Stimulated activated CD8-positive, alpha-beta memory T cell treated with anti-CD3 and anti-CD28 coated beads, Interleukin-15, amount 100 ng/mL, for 4 hours (primary cell): ENCODE results near the gene ZNRF2.
"Not testable (repeated sequence)": the region's sequence is repeated elsewhere in the genome, so short reads cannot be mapped to it uniquely, and the experiment has no call there.

Source experiments
- DNase-seq, 2 donors: peaks; one replicate each; pipeline ENCODE4 v3.0.0-alpha.2; 2020; ENCODE audit warnings: low read depth in 2 of 2

The ZNRF2 gene

DNA sequence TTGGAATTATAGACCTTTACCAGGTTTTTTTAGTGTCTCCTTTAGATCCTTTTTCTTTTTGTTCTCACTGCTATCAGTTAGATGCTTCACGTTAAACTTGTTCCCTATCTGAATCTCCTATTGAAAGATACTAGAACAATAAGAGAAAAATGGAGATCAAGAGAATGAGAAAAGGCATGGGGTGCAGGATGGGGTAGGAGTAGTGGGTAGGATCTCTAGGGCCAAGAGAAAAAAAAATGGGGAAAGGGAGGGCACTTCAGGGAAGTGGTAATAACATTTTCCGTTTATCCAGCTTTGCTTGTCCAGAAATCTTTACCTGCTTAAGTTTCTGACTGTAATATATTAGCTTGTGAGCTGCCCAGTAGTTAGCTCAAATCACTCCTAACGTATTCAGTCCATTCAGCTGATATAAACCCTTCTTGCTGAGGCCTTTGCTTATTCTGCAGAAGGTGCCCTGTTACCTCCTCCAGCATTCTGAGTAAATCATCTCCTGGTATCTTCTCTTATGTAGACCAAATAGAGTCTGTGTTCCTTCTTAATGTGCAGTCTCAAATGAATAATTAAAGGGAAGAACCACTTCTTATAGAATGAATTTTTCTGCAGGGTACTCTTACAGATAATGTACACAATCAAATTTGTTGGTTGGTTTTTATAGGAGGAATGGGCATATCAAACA is 69.7 kb downstream of the ZNRF2 start:
- no peak for DNase-seq

DNA sequence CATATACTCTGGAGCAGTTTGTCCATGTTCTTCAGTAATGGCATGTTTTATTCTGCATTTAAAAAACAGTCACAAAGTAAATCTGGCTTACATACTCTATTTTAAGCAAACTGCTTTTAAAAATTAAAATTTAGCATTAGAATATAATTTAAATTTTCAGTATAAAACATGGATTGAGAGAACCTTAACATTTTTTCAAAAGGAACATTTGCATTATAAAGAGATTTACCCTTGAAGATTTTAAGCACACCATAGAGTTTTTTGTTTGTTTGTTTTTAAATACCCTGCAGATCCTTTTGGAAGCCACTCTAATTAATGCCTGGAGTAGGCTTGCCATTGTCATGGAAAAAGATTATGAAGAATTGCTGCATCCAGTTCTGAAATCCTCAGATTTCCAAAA is 70.4 kb downstream of the ZNRF2 start:
- DNase-seq = no peak

DNA sequence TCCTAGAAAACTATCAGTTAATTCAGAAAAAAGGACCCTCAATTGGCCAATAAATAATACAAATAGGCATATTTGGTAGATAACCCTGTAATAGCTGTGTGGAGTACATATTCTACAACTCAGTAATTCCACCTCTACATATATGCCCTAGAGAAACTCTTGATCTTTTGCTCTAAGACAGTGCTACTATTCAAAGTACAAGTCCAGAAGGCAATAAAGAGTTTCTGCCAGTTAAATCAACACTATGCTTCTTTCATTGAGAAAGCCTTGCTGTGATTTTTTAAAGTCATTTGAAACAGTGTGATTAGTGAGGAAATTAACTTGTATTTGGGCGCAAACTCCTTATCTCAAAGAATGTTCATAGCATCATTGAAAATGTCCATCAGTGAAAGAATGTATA is 75.6 kb downstream of the ZNRF2 start:
- DNase-seq = no peak

DNA sequence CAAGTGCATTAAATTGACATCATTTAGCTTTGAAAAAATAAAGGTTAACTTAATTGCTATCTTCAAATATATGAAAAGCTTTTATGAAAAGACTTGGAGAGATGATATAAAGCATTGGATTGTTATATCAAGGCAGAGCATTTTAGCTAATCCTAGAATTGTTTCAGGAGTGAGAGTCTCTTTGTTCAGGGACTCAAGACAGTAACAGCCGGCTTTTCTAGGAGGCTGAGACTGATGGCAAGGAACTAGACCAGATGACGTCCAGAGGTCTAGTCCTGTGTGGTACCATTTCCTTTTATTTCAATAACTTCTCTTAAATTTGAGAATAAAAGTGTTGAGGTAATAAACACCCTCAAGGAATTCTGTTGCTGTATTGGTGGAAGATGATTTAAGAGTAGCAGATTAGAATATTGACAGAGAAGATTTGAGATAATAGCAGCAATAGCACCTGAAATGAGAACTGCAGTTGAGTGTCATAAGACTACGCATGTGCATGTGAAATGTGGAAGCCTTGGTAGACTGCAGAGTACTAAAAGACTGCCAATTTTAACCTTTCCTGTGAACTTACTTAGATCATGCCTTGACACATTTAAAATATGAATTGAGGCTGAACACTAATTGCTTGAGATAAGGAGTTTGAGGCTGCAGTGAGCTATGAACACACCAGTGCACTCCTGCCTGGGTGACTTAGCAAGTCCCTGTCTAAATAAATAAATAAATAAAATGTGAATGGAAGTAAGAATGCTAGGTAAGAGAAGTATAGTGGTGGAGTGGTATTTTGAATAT is 79.6 kb downstream of the ZNRF2 start:
- DNase-seq = no peak

DNA sequence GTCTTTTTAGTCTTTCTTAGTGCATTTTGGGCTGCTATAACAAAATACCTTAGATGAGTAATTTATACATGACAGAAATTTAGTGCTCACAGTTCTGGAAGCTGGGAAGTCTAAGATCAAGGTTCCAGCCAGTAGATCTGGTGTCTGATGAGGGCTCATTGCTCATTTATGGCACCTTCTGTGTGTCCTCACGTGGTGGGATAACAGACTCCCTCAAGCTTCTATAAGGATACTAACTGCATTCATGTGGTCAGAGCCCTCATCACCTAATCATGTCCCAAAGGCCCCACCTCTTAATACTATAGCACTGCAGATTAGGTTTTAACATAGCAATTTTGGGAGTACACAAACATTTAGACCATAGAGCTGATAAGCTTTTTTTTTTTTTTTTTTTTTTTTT is 80.4 kb downstream of the ZNRF2 start:
- no peak for DNase-seq

DNA sequence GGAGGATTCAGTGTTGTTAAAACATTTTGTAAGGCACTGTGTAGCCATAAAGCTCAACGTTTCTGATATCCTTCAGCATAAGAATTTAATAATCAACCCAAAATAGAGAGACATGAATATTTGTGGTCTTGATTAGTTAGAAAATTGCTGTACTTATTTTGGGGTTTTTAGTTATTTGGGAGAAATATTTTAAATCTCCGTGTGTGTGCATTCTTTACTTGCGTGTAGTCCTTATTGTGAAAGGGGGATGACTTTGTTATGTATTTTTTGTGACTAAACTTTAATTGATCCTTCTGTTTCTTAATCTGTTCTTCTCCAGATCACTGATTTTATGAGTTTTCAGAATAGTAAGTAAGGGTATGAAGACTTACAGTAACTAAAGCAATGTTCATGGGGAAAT is 81.2 kb downstream of the ZNRF2 start:
- no peak for DNase-seq

DNA sequence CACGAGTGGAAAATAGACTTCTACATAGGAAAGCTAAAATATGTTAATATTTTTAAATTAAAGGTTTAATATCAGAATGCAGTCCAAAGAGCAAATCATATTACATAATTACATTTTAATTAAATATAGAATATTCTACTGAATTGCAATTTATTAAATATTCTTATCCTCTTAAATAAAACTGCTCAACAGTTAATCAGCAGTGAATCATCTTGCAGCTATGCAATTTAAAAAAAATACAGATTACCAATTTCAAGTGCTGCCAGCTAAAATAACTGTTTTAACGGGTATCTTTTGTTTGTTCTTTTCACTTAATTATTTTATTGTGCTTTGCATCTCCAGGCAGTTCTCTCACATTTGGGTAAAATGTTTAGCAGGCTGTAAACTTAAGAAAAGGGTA is 82.2 kb downstream of the ZNRF2 start:
- DNase-seq = no peak

DNA sequence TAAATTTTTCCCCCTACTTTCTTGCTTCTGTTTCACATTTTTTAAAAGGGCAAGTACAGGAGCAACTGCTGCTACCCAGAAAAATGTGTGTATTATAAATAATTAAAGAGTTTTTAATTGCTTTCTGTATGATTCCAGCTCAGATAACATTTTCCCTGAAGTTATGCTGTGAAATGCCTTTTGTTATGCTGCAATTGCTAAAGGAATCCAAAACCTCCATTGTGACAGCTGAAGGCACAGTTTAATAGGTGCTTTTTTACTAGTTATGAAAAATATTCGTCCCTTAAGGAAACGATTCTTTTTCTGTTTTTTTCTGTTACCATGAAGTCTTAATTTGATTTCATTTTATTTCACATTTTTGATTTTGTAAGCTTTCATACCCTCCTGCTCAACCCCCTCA is 83.2 kb downstream of the ZNRF2 start:
- DNase-seq = no peak

DNA sequence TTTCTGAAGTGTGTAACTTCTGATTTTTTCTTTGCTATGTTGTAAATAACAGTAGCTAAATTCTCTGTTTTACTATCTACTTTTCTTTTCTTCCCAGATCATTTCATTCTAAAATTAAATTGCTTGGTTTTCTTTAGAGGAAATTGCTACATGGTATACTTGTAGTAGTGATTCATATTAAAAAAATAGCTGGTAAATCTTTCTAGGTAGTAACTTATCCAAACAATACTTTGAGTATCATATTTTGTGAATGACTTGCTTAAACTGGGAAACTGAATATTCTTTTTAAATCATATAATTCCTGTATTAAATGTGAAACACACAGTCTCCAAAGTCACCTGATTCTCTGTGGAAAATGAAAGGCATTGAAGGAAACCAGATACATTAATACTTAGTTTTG is 85.5 kb downstream of the ZNRF2 start:
- no peak for DNase-seq

DNA sequence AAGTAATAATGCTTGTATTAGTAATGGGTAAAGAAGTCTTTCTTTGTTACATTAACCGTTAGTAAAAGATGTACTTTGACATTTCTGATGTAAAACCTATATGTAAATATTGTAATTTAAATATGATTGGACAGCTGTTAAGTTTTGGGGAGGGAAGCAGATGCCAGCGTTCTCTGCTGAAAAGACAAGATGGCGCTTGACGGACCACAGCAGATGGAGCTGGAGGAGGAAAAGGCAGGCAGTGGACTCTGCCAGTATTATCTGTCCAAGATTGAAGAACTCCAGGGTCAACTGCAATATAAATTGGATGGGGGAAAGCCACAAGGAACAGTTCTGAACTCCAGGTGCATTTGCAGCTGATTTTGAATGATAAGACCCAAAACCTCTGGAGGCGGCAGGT is 86.9 kb downstream of the ZNRF2 start:
- no peak for DNase-seq

DNA sequence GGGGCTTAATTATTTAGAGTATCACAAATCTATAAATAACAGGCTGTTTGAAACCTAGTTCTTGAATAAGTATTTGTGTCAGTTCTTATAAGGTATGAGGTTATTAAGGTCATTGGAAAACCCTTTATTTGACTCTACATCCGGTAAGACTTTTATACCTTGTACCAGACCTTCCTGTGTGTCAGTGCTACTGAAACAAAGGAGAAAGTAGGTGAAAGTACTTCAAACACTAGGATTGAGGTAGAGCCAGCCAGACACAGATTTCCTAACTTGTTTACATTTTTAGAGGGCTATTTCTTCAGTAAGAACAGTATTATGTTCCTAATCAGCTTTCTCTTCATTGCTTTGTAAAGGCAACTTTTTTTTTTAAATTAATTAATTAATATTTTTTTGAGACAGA is 93.9 kb downstream of the ZNRF2 start:
- no peak for DNase-seq

DNA sequence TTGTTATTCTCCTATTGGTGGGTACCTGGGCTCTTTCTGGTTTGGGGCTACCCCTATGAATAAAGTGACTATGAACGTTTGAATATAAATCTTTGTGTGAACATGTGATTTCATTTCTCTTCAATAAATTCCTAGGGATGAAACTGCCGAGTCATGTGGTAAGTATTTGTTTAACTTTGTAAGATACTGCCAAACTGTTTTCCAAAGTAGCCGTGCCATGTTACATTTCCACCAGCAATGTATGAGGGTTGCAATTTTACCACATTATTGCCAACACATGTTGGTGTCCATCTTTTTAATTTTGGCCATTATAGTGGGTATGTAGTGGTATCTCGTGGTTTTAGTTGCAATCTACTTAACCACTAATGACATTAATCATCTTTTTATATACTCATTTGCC is 94.7 kb downstream of the ZNRF2 start:
- no peak for DNase-seq

DNA sequence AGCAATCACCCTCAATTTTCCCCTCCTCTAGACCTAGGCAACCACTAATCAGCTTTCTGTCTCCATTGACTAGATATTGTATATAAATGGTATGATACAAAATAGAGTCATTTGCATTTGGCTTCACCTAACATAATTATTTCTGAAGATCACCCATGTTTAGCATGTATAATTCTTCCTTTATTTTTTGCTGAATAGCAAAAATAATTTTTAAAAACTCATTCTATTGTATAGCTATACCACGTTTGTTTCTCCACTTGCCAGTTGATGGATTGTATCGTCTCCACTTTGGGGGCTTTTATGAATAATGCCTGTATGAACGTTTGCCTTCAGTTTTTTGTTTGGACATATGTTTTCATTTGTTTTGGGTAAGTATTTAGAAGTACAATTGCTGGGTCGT is 95.3 kb downstream of the ZNRF2 start:
- no peak for DNase-seq

DNA sequence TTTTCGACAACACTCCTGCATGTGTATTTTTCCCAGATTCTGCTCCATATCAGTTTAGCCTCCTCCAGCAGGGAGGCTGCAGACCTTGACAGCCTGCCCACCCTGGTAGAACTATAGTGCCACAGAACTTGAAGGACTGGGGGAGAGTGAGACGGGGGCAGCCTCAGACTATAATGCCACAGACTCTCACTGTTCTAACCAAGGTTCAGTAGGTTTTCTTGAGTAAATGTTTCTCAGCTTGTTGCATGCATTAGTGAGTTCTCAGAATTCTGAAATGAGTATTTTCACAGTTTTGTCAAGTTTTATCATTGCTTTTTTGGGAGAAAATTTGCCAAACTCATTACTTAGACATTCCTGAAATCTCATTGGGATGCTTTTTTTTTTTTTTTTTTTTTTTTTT is 95.9 kb downstream of the ZNRF2 start:
- DNase-seq = no peak

DNA sequence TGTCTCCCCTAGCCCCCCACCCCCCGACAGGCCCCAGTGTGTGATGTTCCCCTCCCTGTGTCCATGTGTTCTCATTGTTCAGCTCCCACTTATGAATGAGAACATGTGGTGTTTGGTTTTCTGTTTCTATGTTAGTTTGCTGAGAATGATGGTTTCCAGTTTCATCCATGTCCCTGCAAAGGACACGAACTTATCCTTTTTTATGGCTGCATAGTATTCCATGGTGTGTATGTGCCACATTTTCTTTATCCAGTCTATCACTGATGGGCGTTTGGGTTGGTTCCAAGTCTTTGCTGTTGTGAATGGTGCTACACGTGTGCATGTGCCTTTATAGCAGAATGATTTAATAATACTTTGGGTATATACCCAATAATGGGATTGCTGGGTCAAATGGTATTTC is 96.4 kb downstream of the ZNRF2 start:
- not testable (repeated sequence) for DNase-seq

DNA sequence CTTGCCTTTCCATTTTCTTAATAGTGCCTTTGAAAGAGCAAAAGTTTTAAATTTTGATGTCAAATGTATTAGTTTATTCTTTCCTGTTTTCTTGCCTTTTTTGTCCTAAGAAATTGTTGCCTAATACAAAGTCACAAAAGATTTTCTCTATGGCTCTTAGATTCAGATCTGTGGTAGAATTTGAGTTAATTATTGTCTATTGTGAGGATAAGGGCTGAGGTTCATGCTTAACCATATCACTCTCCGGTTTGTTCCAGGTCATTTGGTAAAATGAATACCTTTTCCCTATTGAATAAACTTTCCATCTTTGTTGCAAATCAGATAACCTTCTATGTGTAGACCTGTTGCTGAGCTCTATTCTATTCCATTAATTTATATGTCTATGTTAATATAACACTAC is 98.2 kb downstream of the ZNRF2 start:
- no peak for DNase-seq

DNA sequence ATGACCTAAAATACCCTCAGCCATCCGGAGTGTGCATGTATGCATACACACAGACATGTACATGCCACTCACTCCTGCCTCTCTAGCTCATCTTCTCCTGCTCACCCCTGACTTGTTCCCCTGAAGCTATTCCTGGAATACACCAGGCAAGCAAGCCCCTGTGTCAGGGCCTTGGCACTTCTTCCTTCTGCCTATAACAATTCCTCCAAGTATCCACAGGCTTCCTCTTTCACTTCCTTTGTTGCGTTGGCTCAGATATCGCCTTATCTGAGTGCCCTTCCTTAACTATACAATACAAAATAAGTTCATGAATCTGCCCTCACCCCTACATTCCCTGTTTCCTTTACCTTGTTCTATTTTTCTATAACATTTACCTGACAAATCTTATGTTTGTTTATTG is 105.4 kb downstream of the ZNRF2 start:
- no peak for DNase-seq

DNA sequence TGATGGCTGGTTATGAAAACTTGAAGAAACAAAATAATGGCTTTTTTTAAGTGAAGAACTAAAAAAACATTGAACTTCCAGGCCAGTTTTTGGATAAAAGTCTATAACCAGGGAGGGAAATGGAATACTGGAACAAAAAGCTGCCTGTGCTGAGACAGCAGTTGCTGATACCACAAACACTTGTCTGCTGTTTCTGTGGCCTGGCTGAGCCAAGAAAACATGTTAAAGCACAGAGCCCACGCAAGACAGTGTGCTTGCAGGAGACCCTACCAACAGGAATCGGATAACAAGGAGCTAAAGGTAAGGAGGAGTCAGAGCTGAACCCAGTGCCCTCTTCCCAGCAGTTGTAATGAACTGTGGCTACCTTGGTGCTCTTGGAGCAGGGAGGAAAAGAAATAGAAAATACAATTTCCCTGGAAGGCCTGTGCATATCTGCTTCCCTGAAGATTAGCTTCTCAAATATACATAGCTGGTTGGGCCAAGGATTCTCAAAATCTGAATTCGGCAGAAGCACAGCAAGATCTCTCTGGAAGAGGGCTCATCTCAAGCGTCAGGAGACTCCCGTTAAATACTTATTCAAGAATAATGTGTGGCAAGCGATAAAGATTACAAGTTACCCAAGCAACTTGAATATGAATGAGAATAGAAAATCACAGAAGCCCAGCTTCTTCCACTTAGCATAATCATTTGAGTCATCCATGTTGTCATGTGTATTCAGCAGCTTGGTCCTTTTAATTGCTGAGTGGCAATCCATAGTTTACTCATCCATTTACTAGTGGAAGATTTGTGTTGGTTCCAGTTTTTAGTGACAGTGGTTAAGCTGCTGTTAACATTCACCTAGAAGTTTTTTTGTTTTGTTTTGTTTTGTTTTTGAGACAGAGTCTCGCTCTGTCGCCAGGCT is 106.6 kb downstream of the ZNRF2 start:
- DNase-seq = no peak

DNA sequence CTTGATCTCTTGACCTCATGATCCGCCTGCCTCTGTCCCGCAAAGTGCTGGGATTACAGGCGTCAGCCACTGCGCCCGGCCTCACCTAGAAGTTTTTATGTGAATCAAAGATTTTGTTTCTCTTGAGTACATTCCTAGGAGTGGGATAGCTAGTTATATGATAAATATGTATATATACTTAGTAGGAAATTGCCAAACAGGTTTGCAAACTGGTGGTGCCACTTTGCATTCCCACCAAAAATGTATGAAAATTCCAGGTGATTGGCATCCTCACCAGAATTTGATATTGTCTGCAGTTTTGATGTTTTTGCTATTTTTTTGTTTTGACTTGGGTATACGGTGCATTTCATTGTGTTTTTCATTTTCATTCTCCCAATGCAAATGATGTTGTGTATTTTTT is 107.4 kb downstream of the ZNRF2 start:
- DNase-seq = no peak

DNA sequence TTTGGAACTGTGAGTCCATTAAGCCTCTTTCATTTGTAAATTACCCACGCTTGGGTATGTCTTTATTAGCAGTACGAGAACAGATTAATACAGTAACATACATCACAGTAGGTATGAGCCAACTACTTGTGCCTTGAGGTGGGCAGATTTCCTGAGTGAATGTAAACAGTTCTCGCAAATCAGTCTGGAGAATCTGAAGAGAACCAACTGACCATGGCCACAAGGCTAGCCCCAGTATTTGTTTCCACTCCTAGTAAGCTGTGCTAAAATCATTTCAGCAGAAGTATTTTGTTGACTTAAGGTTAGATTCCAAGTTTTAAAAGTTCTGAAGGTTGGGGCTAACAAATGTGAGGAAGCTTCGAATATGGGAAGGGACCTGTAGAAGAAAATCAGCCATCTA is 111.3 kb downstream of the ZNRF2 start:
- no peak for DNase-seq

DNA sequence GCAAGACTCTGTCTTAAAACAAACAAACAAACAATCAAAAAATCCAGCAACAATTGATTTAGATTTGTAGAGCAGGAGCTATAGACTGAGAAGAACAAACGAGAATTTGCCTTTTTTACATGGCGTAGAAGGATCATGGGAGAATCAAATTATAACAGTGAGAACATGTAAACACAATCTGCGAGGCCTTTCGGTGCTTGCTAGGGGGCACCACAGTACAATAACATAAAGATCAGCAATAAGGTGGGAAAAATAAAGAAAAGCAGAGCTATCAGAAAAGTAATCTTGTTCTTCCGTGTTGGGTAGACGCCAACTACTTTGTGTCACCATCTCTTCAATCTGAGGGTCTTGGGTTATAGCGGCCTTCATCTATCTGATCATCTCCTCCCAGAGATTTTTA is 112.0 kb downstream of the ZNRF2 start:
- DNase-seq = no peak

DNA sequence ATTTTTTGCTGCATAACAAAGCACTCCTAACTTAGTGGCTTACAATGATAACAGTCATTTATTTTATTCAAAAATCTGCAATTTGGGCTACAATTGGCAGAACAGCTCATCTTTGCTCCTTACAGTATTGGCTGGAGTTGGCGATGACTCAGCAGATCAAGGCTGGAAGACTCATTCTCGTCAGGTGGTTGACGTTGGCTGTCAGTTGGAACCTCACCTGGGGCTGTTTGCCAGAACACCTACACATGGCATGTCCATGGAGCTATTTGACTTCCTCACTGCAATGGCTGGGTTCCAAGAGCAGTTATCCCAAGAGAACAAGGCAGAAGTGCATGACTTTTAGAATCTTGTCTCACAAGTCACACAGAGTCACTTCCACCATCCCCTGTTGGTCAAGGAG is 119.1 kb downstream of the ZNRF2 start:
- DNase-seq = no peak

DNA sequence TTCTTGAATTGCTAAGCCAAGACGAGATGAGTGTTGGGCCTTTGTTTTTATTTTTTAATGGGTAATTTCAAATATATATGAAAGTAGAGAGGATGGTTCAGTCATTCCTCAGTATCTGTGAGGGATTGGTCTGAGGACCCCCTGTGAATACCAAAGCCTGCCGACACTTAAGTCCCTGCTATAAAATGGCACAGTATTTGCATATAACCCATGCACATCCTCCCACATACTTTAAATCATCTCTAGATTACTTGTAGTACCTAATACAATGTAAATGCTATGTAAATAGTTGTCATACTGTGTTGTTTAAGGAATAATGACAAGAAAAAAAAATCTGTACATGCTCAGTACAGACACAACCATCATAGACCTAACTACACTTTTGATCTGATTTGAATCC is 120.8 kb downstream of the ZNRF2 start:
- DNase-seq = no peak
